Neural cell (in vitro differentiated cells): ENCODE measurements around the gene KDM2A. TPM values are rescaled to one million over a fixed set of nuclear protein-coding genes. Genes with fewer than 3 reads are reported as not detected.

Source experiments
- H2AFZ ChIP-seq: fragments of 200-600, 300-800 bp; sonication (generic), shearing (Covaris generic); 2 replicates; pipeline ENCODE4 v1.6.0; 2014; ENCODE audit warnings: low read depth, mild to moderate bottlenecking, antibody characterized with exemption, low read length, moderate library complexity
- H3F3A ChIP-seq: fragments of 200-600 bp; shearing (Covaris generic); 2 replicates; pipeline ENCODE4 v1.6.1; 2016; ENCODE audit warnings: mild to moderate bottlenecking, moderate library complexity, mixed read lengths, antibody characterized with exemption, low read length; ENCODE audit not compliant: insufficient read depth, poor library complexity, severe bottlenecking
- H3K27ac ChIP-seq: fragments of 200-600, 300-800 bp; sonication (generic), shearing (Covaris generic); 2 replicates; pipeline ENCODE4 v1.5.1; 2014; ENCODE audit warnings: mild to moderate bottlenecking, low read length, moderate library complexity
- H3K27me3 ChIP-seq: fragments of 300-800, 200-600 bp; sonication (generic), shearing (Covaris generic); 2 replicates; pipeline ENCODE4 v1.6.0; 2014; ENCODE audit warnings: mild to moderate bottlenecking, low read depth, low read length, moderate library complexity; ENCODE audit not compliant: insufficient read depth
- H3K36me3 ChIP-seq: fragments of 300-800, 200-600 bp; sonication (generic), shearing (Covaris generic); 2 replicates; pipeline ENCODE4 v1.5.1; 2014; ENCODE audit warnings: mild to moderate bottlenecking, antibody characterized with exemption, low read length, moderate library complexity; ENCODE audit not compliant: insufficient read depth
- H3K4me2 ChIP-seq: fragments of 300-800, 200-600 bp; sonication (generic), shearing (Covaris generic); 2 replicates; pipeline ENCODE4 v1.6.0; 2014; ENCODE audit warnings: mild to moderate bottlenecking, low read length
- H3K4me3 ChIP-seq: fragments of 300-800, 200-600 bp; sonication (generic), shearing (Covaris generic); 2 replicates; pipeline ENCODE4 v1.5.1; 2014; ENCODE audit warnings: mild to moderate bottlenecking, low read length, moderate library complexity
- H3K79me2 ChIP-seq: fragments of 200-600 bp; shearing (Covaris generic); replicated peaks from 2 replicates; pipeline ENCODE4 v1.6.0; 2014; ENCODE audit warnings: mild to moderate bottlenecking, low read length, moderate library complexity; ENCODE audit not compliant: insufficient read depth
- H3K9ac ChIP-seq: fragments of 300-800, 200-600 bp; sonication (generic), shearing (Covaris generic); 2 replicates; pipeline ENCODE4 v1.6.1; 2016; ENCODE audit warnings: mild to moderate bottlenecking, low read length, mixed read lengths
- H3K9me2 ChIP-seq: fragments of 200-600 bp; shearing (Covaris generic); 2 replicates; pipeline ENCODE4 v1.6.1; 2016; ENCODE audit warnings: mild to moderate bottlenecking, low read length, mixed read lengths; ENCODE audit not compliant: insufficient read depth
- H3K9me3 ChIP-seq: fragments of 200-600, 300-800 bp; sonication (generic), shearing (Covaris generic); 2 replicates; pipeline ENCODE4 v1.6.1; 2016; ENCODE audit warnings: mild to moderate bottlenecking, mixed run types, low read length, moderate library complexity, mixed read lengths
- H4K20me1 ChIP-seq: fragments of 200-600 bp; shearing (Covaris generic); 2 replicates; pipeline ENCODE4 v1.6.1; 2016; ENCODE audit warnings: mild to moderate bottlenecking, mixed run types; ENCODE audit not compliant: insufficient read depth
- EP300 ChIP-seq: fragments of 450-650 bp; conservative IDR thresholded peaks from 2 replicates; pipeline ENCODE4 v1.6.1; 2014; ENCODE audit warnings: antibody characterized with exemption, mild to moderate bottlenecking, moderate library complexity; ENCODE audit not compliant: poor library complexity, severe bottlenecking
- EZH2 ChIP-seq: fragments of 200-600, 300-800 bp; shearing (Covaris generic), sonication (generic); IDR thresholded peaks from 2 replicates; pipeline ENCODE4 v1.6.1; 2014; ENCODE audit warnings: antibody characterized with exemption, low read length, borderline replicate concordance, mild to moderate bottlenecking; ENCODE audit not compliant: insufficient read depth, poor library complexity, severe bottlenecking
- MXI1 ChIP-seq: fragments of 450-650 bp; conservative IDR thresholded peaks from 2 replicates; pipeline ENCODE4 v1.6.1; 2014; ENCODE audit warnings: antibody characterized with exemption, mild to moderate bottlenecking; ENCODE audit not compliant: poor library complexity, severe bottlenecking
- POLR2AphosphoS5 ChIP-seq: IDR thresholded peaks from 2 replicates; pipeline ENCODE4 v1.6.1; 2012
- RAD21 ChIP-seq: fragments of 450-650 bp; conservative IDR thresholded peaks from 2 replicates; pipeline ENCODE4 v1.6.1; 2014; ENCODE audit warnings: antibody characterized with exemption, mild to moderate bottlenecking, moderate library complexity
- REST ChIP-seq: IDR thresholded peaks from 2 replicates; pipeline ENCODE4 v1.6.1; 2012; ENCODE audit warnings: borderline replicate concordance
- SMC3 ChIP-seq: fragments of 450-650 bp; conservative IDR thresholded peaks from 2 replicates; pipeline ENCODE4 v1.6.1; 2014; ENCODE audit warnings: antibody characterized with exemption, mild to moderate bottlenecking, moderate library complexity; ENCODE audit not compliant: poor library complexity
- TAF1 ChIP-seq: IDR thresholded peaks from 2 replicates; pipeline ENCODE4 v1.6.1; 2012; ENCODE audit warnings: low read depth
- polyA plus RNA-seq: library from polyadenylated mRNA; depleted of rRNA; stranded (reverse); fragments of >200 nt; gene quantifications from 2 replicates; pipeline ENCODE4 v1.2.3, GENCODE V29; 2014
- TF ChIP-seq, protein P1 (sequence below): fragments of 450-650 bp; IDR thresholded peaks from 2 replicates; pipeline ENCODE4 v1.5.1; 2014; ENCODE audit warnings: antibody characterized with exemption, mild to moderate bottlenecking, moderate library complexity; ENCODE audit not compliant: poor library complexity, severe bottlenecking

Gene KDM2A
- polyA plus RNA-seq, 1 donor from 2014 or later: 12.4 TPM

GRCh38 chr11:67281552-67282150 lies 162.6 kb downstream of the KDM2A start:
- no peak overlapping the region for H3K4me3 ChIP-seq
- no peaks in the 10 kb centered on the region for H3K9me2 ChIP-seq
- no peak for TF ChIP-seq RAD21
- no peak for TF ChIP-seq POLR2AphosphoS5
- no peak for TF ChIP-seq REST
- no peak overlapping the region for H3K4me2 ChIP-seq
- no peaks in the 10 kb centered on the region for H3F3A ChIP-seq
- H3K79me2 ChIP-seq: no peaks in the 10 kb centered on the region
- H3K9ac ChIP-seq: no peak overlapping the region
- H3K27ac ChIP-seq: no peak overlapping the region
- no peak overlapping the region for H2AFZ ChIP-seq
- H3K27me3 ChIP-seq: no peaks in the 10 kb centered on the region
- no peaks in the 10 kb centered on the region for H4K20me1 ChIP-seq
- H3K9me3 ChIP-seq: no peaks in the 10 kb centered on the region
- no peaks in the 10 kb centered on the region for H3K36me3 ChIP-seq

GRCh38 chr11:67282155-67282875 lies 163.3 kb downstream of the KDM2A start:
- H4K20me1 ChIP-seq: no peaks in the 10 kb centered on the region
- H3K4me2 ChIP-seq: no peak overlapping the region
- no peaks in the 10 kb centered on the region for H3K9me2 ChIP-seq
- H3F3A ChIP-seq: no peaks in the 10 kb centered on the region
- no peaks in the 10 kb centered on the region for H3K27me3 ChIP-seq
- H3K36me3 ChIP-seq: no peaks in the 10 kb centered on the region
- H3K79me2 ChIP-seq: no peaks in the 10 kb centered on the region
- TF ChIP-seq RAD21 (no peak), TAF1 (no peak), SMC3 (no peak), EZH2 (no peak), EP300 (no peak), POLR2AphosphoS5 (no peak), REST (no peak), MXI1 (no peak)
- TF ChIP-seq, protein P1, sequence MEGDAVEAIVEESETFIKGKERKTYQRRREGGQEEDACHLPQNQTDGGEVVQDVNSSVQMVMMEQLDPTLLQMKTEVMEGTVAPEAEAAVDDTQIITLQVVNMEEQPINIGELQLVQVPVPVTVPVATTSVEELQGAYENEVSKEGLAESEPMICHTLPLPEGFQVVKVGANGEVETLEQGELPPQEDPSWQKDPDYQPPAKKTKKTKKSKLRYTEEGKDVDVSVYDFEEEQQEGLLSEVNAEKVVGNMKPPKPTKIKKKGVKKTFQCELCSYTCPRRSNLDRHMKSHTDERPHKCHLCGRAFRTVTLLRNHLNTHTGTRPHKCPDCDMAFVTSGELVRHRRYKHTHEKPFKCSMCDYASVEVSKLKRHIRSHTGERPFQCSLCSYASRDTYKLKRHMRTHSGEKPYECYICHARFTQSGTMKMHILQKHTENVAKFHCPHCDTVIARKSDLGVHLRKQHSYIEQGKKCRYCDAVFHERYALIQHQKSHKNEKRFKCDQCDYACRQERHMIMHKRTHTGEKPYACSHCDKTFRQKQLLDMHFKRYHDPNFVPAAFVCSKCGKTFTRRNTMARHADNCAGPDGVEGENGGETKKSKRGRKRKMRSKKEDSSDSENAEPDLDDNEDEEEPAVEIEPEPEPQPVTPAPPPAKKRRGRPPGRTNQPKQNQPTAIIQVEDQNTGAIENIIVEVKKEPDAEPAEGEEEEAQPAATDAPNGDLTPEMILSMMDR: no peak
- H3K9ac ChIP-seq: no peak overlapping the region
- no peak overlapping the region for H3K4me3 ChIP-seq
- no peaks in the 10 kb centered on the region for H3K9me3 ChIP-seq
- no peak overlapping the region for H3K27ac ChIP-seq
- no peak overlapping the region for H2AFZ ChIP-seq
